HL-60/S4 (cell line): Measurements from ENCODE around the gene LRRK1.

Experiments used
- in situ Hi-C: fragments of 300-500 bp; cut with MboI; formaldehyde crosslinking; loops from 2 replicates; pipeline ENCODE4 v1.14.3; 2022; ENCODE audit warnings: low sequenced_read_pairs

Gene LRRK1

GRCh38 chr15:101088271-101088670, 169.1 kb downstream of the LRRK1 start:
- in situ Hi-C loops = no loop called here

DNA sequence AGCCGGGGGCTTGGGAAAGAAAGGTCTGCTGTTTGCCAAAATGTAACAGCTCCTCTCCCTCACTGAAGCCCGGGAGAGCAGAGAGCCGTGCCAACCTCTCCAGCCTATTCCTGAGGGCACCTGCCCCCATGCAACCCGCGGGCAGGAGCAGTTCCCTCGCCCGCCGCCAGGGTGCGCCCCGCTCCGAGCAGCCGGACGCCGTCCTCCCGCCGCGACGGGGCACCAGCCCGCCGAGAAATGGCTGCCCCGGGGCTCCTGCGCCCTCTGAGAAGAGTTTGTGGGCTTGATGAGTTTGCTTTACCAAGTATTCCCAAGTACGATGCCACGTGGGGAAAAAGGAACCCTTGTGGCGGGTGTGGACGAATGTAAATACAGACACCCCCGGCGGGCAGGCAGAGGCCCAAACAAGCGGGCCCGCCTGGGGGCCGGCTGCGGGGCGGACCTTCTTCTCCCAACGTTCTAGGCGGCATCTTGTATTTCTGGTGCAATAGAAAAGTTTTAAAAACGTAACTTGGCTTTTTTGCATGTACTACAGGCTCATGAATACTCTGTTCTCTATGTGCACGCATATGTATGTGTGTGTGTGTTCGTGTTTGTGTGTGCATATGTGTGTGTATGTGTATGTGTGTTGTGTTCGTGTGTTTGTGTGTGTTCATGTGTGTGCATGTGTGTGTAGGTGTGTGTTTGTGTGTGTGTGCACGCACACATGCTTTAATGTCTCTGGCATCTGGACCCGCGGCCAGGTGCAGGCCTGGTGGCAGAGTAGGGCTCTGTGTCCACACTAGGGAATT, 169.8 kb downstream of the LRRK1 start:
- in situ Hi-C loops = no loop called here

DNA sequence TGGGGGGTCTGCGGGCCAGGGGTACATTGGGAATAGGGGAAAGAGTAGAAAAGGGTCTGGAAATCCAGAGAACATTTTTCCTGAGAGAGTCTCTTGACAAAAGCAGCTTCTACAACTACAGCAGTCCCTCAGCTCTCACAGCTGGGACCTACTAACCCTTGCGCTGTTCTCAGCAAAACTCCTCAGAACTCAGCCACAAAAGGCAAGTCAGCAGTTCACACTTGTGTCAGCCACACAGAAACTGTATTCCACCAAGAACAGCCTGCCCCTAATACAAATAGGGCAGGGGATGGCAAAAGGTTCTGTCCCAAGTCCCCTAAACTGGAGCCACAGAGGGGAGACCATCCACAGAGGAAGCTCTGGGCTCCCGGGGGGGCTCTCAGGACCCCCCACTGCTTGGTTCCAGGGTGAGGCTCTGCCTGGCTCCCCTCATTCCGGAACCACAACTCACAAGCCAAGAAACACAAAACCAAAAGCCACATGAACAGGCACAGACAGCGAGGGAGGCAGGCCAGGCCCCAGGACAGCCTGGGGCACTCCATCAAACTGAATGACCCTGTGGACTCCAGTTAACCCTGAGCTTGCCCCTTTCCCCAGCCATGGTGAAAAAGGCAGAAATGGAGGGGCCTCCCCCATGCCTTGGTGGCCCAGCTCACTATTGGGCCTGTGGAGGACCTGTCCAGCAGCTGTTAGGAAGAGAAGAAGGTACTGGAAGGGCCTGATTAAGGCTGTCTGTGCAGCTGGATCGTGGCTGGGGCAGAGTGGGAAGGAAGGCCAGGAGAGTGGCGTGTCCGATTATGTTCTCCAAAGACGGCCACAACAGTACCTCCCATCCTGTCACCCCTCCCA, 170.6 kb downstream of the LRRK1 start:
- in situ Hi-C loops = loop anchor here (10.0 kb wide), 1 partner anchor 165 kb away; the partner anchor contains the start of gene CHSY1

DNA sequence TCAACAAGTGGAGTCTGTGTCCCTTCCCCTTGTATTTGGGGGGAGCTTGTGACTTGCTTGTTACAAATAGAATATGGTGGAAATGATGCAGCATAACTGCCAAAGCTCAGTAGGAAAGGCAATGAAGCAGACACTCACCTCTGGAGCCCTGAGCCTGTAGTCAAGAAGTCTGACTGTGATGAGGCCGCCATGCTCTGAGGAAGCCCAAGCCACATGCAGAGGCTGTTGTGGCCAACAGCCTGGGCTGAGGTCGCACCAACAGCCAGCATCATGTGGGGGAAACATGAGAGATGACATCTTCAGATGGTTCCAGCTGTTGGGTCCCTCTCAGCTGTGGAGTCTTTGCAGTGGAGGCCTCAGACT, 171.3 kb downstream of the LRRK1 start:
- in situ Hi-C loops = loop anchor here (10.0 kb wide), 1 partner anchor 164 kb away; the partner anchor contains the start of gene CHSY1

GRCh38 chr15:101091080-101092017, 172.2 kb downstream of the LRRK1 start:
- in situ Hi-C loops = loop anchor here (10.0 kb wide), 1 partner anchor 163 kb away; the partner anchor contains the start of gene CHSY1

DNA sequence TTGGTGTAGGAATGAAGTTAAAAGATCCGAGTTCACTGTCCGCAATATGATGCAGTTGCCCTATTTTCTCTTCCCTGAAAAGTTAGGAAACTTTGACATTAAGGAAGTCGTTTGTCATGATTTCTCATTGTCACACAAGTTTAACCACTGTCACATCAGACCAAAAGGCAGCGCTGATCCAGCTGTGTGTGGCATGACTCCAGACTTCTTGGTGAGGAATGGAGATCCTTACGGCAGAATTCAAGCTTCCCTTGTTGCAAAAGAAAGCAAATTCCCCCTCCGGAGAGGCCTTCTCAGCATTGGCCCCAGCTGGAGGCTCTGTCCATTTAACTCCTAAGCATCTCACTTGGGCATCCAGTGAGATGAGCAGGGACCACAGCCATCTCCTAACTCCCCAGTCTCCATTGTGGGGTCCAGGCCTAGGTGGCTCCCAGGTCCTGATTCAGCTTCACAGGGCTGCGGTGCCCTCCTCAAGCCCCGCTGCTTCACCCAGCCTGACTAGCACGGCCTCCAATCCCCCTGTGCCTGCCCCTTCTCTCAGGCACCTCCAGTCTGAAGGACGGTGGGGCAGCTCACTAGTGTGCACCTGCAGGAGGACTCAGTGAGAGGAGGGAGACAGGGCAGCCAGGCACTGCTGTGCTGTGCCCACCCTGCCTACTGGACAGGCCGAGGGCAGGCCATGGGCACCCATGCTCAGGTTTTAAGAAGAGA, 173.2 kb downstream of the LRRK1 start:
- in situ Hi-C loops = loop anchor here (10.0 kb wide), 1 partner anchor 162 kb away; the partner anchor contains the start of gene CHSY1

DNA sequence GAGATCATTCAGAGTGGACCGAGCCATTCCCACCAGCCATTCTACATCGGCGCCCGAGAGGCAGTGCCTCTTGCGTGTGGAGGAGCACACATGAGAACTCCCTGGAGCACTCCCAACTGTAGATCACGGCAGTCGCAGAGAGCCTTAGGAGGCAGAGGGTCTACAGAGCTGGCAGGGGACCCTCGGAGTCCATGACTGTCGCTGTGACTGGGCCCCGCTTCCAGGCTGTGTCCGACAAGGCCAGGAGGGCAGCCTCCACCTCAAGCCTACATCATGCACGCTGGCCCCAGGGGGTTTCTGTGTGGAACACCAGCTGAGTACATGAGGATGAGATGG, 173.7 kb downstream of the LRRK1 start:
- in situ Hi-C loops = loop anchor here (10.0 kb wide), 1 partner anchor 162 kb away; the partner anchor contains the start of gene CHSY1

DNA sequence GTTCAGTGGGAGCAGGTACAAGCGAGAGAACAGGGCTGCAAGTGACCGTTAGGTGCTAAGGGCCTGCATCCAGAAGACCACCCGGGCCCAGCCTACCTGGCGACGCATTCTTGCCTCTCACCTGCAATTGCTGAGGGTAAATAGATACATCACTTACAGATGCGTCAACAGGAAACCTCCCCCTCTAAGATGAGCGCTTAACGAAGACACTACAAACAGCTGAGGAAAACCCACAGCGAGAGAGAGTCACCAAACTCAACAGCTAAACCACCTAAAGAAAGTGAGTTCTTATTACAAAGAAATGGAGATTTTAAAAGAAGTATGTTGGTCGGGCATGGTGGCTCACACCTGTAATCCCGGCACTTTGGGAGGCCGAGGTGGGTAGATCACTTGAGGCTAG, 174.8 kb downstream of the LRRK1 start:
- in situ Hi-C loops = loop anchor here (10.0 kb wide), 1 partner anchor 161 kb away; the partner anchor contains the start of gene CHSY1

DNA sequence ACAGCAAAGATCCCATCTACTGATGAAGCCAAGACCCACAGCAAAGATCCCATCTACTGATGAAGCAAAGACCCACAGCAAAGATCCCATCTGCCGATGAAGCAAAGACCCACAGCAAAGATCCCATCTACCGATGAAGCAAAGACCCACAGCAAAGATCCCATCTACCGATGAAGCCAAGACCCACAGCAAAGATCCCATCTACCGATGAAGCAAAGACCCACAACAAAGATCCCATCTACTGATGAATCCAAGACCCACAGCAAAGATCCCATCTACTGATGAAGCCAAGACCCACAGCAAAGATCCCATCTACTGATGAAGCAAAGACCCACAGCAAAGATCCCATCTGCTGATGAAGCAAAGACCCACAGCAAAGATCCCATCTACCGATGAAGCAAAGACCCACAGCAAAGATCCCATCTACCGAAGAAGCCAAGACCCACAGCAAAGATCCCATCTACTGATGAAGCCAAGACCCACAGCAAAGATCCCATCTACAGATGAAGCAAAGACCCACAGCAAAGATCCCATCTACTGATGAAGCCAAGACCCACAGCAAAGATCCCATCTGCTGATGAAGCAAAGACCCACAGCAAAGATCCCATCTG, 176.7 kb downstream of the LRRK1 start:
- in situ Hi-C loops = loop anchor here (10.0 kb wide), 1 partner anchor 159 kb away; the partner anchor contains the start of gene CHSY1

- in situ Hi-C loops = loop anchor here (10.0 kb wide), 1 partner anchor 158 kb away; the partner anchor contains the start of gene CHSY1
Observed at GRCh38 chr15:101097111-101097510, 178.0 kb downstream of the LRRK1 start.

DNA sequence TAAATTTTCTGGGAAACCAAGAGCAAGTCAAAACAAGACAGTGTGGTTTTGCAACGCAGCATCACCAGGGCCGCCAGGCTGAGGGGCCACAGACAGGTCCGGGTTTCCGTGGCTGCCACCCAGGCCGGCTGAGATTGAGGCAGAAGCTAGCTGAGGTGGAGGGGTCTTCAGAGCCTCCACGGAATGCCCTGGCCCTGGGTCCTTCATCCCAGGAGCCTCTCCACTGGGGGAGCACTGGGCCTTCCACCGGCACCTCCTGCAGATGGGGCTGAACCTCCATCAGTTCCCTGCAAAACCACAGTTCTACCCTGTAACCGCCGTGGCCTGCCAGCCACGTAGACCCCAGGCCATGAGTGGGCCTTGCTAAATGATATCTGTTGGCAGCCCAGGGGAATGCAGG, 180.0 kb downstream of the LRRK1 start:
- in situ Hi-C loops = loop anchor here (10.0 kb wide), 1 partner anchor 156 kb away; the partner anchor contains the start of gene CHSY1

DNA sequence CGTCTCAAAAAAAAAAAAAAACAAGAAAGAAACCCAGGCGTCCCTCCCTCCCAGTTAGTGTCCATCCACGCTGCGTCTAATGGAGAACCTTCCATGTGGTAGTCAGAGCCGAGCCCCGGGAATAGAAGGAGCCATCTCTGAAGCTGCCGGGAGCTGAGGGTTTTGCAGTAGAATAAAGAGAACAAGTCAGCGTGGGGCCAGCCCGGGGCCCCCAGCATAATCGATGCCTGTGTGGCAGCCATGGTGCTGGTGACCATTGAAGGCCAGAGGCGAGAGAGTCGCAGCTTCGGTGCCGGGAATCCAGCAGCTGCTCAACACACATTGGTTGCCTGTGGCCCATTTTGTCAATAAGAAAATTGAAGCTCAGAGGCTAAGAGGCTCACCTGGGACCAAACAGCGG, 181.0 kb downstream of the LRRK1 start:
- in situ Hi-C loops = no loop called here

GRCh38 chr15:101100593-101101442, 181.7 kb downstream of the LRRK1 start:
- in situ Hi-C loops = no loop called here

GRCh38 chr15:101101676-101102075, 182.5 kb downstream of the LRRK1 start:
- in situ Hi-C loops = no loop called here

DNA sequence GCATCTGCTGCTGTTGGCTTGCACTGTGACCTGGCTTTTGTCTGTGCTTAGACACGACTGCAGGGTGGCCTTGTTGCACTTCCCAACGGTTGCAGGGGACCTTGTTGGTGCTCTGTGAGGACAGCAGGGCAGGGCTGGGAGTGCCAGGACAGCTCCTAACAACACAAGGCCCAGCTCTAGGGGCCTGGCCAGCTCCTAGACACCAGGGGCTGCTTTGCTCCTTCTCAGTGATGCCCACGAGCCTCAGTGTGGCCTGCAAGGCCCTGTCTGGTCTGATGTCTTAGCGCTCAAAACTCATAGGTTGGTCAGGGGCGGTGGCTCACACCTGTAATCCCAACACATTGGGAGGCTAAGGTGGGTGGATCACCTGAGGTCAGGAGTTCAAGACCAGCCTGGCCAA, 183.6 kb downstream of the LRRK1 start:
- in situ Hi-C loops = no loop called here

DNA sequence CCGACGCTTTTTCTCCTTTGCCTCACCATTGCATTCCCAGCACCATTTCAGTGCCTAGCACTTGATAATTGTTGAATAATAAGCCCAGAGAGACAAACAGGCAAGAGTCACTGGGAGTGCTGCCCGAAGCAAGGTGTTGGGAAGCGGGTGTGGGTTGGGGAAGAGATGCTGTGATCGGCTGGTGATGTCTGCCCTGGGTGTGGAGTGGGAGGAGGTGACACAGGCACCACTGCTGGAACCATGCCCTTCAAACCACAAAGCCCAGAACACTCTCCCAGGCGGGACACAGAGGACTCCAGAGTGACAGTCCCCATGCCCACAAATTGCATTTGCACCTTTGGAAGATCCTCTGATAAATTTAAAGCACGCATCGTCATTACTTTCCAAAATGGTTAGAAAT, 184.4 kb downstream of the LRRK1 start:
- in situ Hi-C loops = no loop called here

DNA sequence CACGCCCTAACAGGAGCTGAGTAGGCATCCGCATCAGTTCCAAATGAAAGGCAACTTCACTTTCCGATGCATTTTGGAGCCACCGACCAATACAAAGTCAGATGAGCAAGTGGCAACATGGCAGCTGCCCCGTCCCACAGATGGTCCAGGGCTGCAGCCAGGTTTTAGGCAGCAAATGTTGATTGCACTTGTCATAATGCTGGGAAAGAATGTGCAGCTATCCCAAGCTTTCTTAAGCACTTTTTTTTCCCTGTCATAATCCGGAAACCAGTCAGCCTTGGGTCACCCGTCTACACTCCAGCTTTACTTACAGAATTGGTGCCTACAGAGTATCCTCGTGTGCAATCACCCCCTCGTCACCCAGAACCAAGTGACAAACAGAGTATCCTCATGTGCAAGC, 185.0 kb downstream of the LRRK1 start:
- in situ Hi-C loops = no loop called here

GRCh38 chr15:101105059-101105891, 186.1 kb downstream of the LRRK1 start:
- in situ Hi-C loops = no loop called here
